ENCODE results near the gene THAP9.

DNA sequence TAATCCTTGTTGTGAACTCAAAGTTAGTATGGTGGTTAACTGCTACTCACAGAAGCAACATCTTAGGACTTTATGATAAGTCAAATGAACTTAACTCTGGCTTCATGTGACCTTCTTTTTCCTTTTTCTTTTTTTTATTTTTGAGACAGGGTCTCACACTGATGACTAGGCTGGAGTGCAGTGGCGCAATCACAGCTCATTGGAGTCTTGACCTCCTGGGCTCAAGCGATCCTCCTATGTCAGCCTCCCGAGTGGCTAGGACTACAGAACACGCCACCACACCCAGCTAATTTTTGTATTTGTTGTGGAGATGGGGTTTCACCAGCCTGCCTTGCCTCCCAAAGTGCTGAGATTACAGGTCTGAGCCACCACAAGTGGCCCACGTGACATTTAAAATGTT is 32.0 kb upstream of the THAP9 start:
- TF ChIP-seq, protein P1, sequence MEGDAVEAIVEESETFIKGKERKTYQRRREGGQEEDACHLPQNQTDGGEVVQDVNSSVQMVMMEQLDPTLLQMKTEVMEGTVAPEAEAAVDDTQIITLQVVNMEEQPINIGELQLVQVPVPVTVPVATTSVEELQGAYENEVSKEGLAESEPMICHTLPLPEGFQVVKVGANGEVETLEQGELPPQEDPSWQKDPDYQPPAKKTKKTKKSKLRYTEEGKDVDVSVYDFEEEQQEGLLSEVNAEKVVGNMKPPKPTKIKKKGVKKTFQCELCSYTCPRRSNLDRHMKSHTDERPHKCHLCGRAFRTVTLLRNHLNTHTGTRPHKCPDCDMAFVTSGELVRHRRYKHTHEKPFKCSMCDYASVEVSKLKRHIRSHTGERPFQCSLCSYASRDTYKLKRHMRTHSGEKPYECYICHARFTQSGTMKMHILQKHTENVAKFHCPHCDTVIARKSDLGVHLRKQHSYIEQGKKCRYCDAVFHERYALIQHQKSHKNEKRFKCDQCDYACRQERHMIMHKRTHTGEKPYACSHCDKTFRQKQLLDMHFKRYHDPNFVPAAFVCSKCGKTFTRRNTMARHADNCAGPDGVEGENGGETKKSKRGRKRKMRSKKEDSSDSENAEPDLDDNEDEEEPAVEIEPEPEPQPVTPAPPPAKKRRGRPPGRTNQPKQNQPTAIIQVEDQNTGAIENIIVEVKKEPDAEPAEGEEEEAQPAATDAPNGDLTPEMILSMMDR (conservative IDR thresholded peaks at IDR 0.05; ENCODE audit: low read length): no peak
- TF ChIP-seq EZH2phosphoT487 (IDR thresholded peaks at IDR 0.05; ENCODE audit: borderline replicate concordance, low read depth, low read length): no peak
